ENCODE results near the gene PPP1R3D. TPM values are rescaled to one million over a fixed set of nuclear protein-coding genes. Genes with fewer than 3 reads are reported as not detected.
A peak's percentile ranks its signal among the peaks of the same experiment; 100 is the strongest.
"Not testable (repeated sequence)": the region's sequence is repeated elsewhere in the genome, so short reads cannot be mapped to it uniquely, and the experiment has no call there.

The PPP1R3D gene
- total RNA-seq, 1 donor from 2014 or later, result 13.7 TPM

DNA sequence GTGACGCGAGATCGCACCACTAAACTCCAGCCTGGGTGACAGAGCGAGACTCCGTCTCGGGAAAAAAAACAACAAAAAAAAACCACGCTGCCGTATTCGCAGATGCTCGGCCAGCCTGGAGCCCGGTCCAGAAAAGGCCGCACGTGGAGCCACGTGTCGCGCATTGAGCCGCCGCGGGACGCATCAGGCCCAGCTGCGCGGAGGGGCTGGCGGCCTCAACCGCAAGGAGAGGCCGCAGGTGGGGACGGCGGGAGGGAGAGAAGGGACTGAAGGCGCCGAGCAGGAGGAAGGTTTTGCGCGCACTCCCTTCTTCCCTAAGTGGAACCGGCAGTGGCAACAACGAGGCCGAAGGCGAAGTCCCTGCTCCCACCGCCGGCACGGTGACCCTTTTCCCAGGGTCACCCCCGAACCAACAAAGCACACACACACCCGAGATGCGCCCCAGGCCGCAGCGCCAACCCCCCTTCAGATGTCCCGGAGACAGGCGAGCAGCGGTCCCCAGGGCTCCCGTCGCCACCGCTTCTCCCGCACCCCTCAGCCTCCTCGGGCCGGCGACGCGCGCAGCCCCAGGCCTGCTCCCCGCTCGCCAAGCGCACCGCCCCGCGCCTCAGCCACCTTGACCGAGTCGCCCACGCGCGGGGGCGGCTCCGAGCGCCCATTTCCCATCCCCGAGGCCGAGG lies 7.3 kb downstream of the PPP1R3D start:
- DNase-seq, result no peak
- intact Hi-C loops (cut with micrococcal nuclease), result no loop called here
- no peak for ATAC-seq

DNA sequence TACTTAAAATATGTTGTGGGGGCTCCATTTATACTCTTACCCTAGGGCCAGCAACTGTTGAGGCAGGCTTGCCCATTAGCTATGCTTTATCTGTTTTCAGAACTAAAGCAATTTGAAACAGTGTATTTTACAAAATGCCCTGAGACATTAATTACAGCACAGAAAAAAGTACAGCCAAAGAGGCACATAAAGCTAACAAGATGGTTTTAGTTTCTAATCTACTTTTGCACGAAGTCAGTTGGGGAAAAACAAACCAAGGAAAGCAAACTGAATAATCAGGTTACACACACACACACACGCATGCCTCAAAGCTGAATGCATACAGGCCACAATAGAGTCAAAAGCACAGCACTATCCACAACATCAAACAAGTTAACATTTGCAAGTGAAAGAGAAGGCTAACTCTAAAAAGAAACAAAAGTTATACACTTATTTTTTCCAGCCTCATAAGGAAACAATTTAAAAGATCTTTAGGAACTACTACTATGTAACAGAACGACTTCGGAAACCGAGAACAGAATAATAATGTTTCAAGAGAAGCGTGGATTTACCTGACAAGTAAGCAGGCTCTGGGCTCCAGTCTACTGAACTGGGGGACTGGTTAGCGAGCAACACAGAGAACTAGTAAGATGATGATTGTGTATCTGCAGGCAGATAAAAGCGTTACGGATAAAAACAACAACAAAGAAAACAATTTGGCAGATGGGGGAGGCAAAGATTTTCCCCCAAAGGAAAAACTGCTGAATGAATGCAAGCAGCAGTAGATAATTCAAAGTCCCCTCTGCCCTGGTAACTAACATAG lies 8.4 kb downstream of the PPP1R3D start:
- DNase-seq (no peak), ATAC-seq (no peak)
- intact Hi-C loops (cut with micrococcal nuclease), result no loop called here

DNA sequence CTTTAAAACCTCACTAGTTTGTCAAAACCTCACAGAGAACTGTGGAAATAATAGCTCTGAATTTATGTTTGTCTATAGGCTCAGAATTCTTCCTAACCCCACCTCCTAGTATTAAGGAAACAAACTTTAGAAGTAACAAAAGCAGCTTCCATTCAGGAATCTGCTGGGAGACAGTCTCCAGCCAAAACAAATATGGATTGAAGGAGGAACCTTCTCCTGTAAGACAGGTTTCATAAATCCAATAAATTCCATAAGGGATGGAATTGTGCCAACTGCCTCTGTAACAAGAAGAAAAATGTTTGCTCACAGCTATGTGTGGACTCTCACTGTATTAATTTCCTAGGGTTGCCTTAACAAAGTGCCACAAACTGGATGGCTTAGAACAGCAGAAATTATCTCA lies 14.2 kb downstream of the PPP1R3D start:
- intact Hi-C loops (cut with micrococcal nuclease), result no loop called here
- ATAC-seq, result no peak
- no peak for DNase-seq

DNA sequence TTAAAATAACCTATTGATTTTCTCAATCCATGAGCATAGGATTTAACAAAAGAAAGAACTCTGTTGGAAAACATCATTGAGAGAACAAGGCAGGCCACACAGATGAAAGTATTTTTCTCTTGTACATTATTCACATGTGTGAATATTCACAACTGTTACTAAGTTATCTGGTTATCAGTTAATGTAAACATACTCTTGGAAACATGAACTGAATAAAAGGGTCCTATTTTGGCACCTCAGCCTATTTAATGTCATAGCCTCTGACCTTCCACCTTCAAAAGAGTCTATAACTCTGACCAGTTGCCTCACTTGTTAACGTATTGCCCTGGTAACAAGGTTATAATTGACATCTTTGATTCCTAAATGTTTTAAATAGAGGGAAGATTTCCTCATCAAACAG lies 14.7 kb downstream of the PPP1R3D start:
- intact Hi-C loops (cut with micrococcal nuclease), result no loop called here
- ATAC-seq, result no peak
- no peak for DNase-seq

DNA sequence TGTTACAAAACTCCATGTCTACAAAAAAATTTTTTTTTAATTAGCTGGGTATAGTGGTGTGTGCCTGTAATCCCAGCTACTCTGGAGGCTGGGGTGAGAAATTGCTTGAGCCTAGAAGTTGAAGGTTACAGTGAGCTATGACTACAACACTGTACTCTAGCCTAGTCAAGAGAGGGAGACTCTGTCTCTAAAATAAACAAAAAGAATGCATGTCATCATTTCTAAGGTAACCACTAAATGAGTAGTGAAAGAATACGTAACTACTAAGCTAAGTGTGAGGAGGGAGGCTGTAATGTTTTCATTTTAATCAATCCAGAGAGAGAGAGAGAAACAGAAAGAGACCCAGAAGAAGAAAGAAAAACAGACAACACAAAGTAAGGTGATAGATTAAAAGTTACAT lies 16.6 kb downstream of the PPP1R3D start:
- DNase-seq, result no peak
- ATAC-seq, result no peak
- intact Hi-C loops (cut with micrococcal nuclease), result no loop called here

DNA sequence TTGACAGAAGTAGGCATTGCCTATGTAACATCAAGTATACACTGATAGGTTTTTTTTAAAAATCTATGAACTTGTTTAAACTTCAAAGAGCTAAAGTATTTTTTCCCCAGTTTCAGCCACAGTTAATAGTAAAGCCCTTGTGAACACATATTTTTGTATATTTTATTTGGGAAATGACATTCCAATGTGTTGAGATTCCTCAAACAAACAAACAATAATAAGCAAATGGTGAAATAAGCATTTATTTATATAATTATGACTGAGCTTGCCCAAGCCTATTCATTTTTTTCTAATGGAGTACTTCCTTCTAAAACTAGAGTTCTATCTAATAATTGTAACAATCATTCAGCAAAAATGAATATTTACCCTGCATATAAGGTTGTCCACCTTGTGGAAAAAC lies 19.2 kb downstream of the PPP1R3D start:
- ATAC-seq, result no peak
- no peak for DNase-seq
- intact Hi-C loops (cut with micrococcal nuclease), result no loop called here

DNA sequence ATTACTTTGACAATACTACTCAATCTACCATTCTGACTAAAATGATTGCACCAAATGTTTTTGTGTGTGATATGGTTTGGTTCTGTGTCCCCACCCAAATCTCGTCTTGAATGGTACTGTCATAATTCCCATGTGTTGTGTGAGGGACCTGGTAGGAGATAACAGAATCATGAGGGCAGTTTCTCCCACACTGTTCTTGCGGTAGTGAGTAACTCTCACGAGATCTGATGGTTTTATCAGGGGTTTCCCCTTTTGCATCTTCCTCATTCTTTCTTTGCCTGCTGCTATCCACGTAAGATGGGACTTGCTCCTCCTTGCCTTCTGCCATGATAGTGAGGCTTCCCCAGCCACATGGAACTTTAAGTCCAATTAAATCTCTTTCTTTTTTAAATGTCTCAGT lies 27.5 kb downstream of the PPP1R3D start:
- no peak for DNase-seq
- ATAC-seq, result no peak
- intact Hi-C loops (cut with micrococcal nuclease), result no loop called here

DNA sequence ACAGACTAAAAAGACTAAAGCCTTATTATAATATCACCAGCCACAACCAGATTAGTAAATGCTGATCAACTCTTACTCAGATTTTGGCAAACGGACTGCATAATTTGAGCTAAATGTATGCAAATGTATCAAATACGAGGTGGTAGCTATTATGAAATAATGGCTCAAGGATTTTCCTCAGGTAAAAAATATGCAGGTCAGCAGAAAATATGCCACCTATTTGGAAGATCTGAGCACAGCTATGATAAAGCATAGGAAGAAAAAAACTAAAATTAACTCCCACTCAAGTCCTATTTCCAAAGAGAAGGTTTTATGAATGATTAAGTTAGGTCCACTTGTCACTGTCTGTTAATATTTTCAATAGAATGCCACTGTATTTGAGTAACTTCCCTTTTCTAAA lies 29.1 kb downstream of the PPP1R3D start:
- ATAC-seq (no peak), DNase-seq (no peak)
- intact Hi-C loops (cut with micrococcal nuclease), result no loop called here

DNA sequence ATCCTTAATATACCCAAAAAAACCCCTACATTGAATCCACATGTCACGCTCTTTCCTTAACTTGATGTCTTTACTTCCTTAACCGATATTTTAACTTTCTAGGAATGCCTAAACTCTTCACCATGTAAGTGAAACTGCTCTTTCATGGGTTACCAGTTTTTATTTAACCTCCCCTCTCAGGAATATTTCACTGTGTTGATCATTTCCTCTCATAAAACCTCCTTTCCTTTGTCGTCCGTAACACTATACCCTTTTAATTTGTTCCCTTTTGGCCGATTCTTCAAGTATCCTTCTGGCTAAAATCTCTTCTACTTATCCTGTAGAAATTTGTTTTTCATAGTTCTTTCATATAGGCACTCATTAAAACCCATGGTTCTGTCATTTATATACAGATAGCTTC lies 31.2 kb downstream of the PPP1R3D start:
- ATAC-seq (no peak), DNase-seq (no peak)
- intact Hi-C loops (cut with micrococcal nuclease), result no loop called here

DNA sequence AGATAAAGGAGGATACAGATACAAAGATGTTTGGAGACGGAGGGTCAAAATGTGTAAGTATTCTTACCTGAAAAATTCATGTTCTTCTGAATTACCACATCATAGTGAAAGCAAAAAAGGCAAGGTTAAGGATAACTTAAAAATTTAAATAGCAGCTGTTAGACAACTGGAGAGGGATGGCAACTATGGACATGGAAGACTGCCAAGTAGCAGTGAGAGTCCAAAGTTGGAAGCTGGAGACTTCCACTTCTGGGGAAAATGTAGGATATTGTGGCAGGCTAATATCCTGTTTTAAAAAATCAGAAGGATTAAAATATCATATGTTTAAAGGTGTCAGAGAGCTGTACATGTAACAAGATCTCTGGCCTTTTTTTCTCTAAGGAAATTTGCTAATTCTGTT lies 36.5 kb downstream of the PPP1R3D start:
- DNase-seq (no peak), ATAC-seq (no peak)
- intact Hi-C loops (cut with micrococcal nuclease), result no loop called here

DNA sequence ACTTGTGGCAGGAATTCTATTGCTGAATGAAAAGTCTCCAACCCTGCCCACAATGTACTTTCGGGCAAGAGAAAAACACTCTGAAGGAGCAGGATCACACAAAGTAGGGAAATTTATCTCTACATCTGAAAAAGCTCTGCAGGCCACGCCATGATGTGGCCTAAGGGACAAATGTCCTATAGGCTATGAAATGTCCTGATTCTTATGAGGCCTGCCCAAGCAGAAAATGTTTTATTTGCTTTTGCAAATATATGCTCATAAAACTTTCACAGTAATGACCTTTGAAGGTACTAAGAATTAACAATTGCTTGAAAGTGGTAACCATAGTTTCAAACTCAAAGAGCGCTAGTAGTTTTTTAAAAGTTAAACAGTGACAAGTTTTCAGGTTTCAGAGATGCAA lies 37.6 kb downstream of the PPP1R3D start:
- no peak for DNase-seq
- no peak for ATAC-seq
- intact Hi-C loops (cut with micrococcal nuclease), result no loop called here

DNA sequence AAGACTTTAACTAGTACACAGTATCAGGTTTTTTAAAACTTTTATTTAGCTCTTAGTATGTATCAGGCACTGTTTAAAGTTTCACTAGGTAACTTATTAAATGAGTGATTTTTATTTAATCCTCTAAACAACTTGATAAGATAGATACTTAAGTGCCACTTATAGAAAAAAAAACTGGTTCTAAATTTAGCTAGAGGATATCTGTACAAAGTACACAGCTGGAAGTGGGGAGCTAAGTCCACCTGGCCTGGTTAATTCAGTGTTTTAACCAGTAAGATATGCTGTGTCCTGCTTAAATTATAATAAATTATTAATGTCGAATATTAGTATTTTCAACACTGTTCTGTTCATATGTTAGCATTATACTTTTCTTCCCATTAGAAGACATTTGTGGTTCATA lies 44.2 kb downstream of the PPP1R3D start:
- peak; percentile 47 for ATAC-seq
- DNase-seq, result no peak
- intact Hi-C loops (cut with micrococcal nuclease), result no loop called here

DNA sequence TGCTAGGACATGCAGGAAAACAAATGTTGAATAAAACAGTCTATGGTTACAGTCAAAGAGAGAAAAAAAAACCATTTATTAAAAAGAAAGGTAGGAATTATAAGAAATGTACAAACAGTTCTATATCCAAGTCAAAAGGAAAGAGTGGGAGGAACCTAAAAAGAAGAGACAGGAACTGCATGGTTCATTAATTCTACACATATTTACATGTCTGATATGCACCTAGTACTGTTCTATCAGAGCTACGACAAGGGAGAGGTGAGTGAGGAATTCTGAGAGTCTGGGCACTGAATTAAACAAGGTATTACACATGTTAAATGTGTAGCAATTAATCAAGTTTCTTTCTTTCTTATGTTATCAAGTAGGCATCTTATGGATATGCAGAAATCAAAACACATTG lies 48.5 kb downstream of the PPP1R3D start:
- no peak for ATAC-seq
- DNase-seq, result no peak
- intact Hi-C loops (cut with micrococcal nuclease), result no loop called here

DNA sequence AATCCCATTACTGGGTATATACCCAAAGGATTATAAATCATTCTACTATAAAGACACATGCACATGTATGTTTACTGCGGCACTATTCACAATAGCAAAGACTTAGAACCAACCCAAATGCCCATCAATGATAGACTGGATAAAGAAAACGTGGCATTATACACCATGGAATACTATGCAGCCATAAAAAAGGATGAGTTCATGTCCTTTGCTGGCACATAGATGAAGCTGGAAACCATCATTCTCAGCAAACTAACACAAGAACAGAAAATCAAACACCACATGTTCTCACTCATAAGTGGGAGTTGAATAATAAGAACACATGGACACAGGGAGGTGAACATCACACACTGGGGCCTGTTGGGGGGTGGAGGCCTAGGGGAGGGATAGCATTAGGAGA lies 50.1 kb downstream of the PPP1R3D start:
- DNase-seq; ATAC-seq; intact Hi-C loops (cut with micrococcal nuclease): not testable (repeated sequence)

DNA sequence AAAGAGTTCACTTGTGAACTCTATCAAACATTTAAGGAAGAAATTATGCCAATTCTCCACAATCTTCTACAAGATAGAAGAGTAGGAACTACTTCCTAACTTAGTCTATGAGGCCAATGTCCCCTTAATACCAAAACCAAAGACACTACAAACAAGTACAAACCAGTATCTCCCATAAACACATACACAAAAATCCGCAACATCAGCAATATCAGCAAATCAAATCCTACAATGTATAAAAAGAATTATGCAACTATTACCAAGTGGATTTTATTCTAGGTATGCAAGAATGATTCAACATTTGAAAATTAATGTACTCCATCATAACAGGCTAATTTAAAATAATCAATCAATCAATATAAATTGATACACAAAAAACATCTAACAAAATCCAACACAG lies 52.1 kb downstream of the PPP1R3D start:
- no peak for DNase-seq
- intact Hi-C loops (cut with micrococcal nuclease), result no loop called here
- ATAC-seq, result no peak

Other genes starting within 250 kb of the PPP1R3D start
- 2.8 TPM for gene SYCP2, start 6.7 kb downstream of the PPP1R3D start, total RNA-seq
- 37.6 TPM for gene FAM217B, start 84 bp upstream of the PPP1R3D start, total RNA-seq
- gene CDH26, start 18.1 kb upstream of the PPP1R3D start, total RNA-seq, result 1.6 TPM